Activated T-cell treated with anti-CD3 and anti-CD28 coated beads, Interleukin-2, amount 50 U/mL, for 24 hours (primary cell): Measurements from ENCODE around the gene PHF12.
A peak's percentile ranks its signal among the peaks of the same experiment; 100 is the strongest.

ENCODE experiments used
- DNase-seq: peaks from one replicate; pipeline ENCODE4 v3.0.0-alpha.2; 2020
- H3K27ac Mint-ChIP-seq: 2 replicates; pipeline ENCODE4 v1.8.0; 2020; ENCODE audit warnings: mild to moderate bottlenecking, mixed read lengths
- H3K27me3 Mint-ChIP-seq: 2 replicates; pipeline ENCODE4 v1.8.0; 2020; ENCODE audit warnings: mixed read lengths
- H3K36me3 Mint-ChIP-seq: 2 replicates; pipeline ENCODE4 v1.8.0; 2020; ENCODE audit warnings: low read depth, mixed read lengths
- H3K4me1 Mint-ChIP-seq: 2 replicates; pipeline ENCODE4 v1.8.0; 2020; ENCODE audit warnings: low read depth, mixed read lengths
- H3K4me3 Mint-ChIP-seq: 2 replicates; pipeline ENCODE4 v1.8.0; 2020; ENCODE audit warnings: mild to moderate bottlenecking, moderate library complexity, mixed read lengths
- H3K9me3 Mint-ChIP-seq: 2 replicates; pipeline ENCODE4 v1.8.0; 2020; ENCODE audit warnings: mixed read lengths

PHF12 gene

GRCh38 chr17:28967221-28968135 lies 16.2 kb upstream of the PHF12 start:
- H3K4me3 Mint-ChIP-seq = no peak overlapping the region
- H3K27ac Mint-ChIP-seq = no peak overlapping the region
- DNase-seq = no peak
- no peaks in the 10 kb centered on the region for H3K4me1 Mint-ChIP-seq
- H3K27me3 Mint-ChIP-seq = peaks cover 12% of the 10 kb centered on the region
- H3K9me3 Mint-ChIP-seq = no peaks in the 10 kb centered on the region
- no peaks in the 10 kb centered on the region for H3K36me3 Mint-ChIP-seq

GRCh38 chr17:28963841-28964240 lies 12.5 kb upstream of the PHF12 start:
- Mint-ChIP-seq H3K9me3 (no peaks in the 10 kb centered on the region), H3K27ac (no peak overlapping the region), H3K4me3 (no peak overlapping the region), H3K27me3 (peaks cover 15% of the 10 kb centered on the region), H3K36me3 (no peaks in the 10 kb centered on the region), H3K4me1 (no peaks in the 10 kb centered on the region)
- DNase-seq = no peak

GRCh38 chr17:28963055-28963611 lies 11.8 kb upstream of the PHF12 start:
- Mint-ChIP-seq H3K4me1 (no peaks in the 10 kb centered on the region), H3K27ac (no peak overlapping the region), H3K9me3 (no peaks in the 10 kb centered on the region), H3K4me3 (no peak overlapping the region), H3K27me3 (peaks cover 15% of the 10 kb centered on the region), H3K36me3 (no peaks in the 10 kb centered on the region)
- no peak for DNase-seq

- no peaks in the 10 kb centered on the region for H3K4me1 Mint-ChIP-seq
- H3K27me3 Mint-ChIP-seq = peaks cover 15% of the 10 kb centered on the region
- no peak for DNase-seq
- no peak overlapping the region for H3K4me3 Mint-ChIP-seq
- H3K9me3 Mint-ChIP-seq = no peaks in the 10 kb centered on the region
- H3K27ac Mint-ChIP-seq = no peak overlapping the region
- no peaks in the 10 kb centered on the region for H3K36me3 Mint-ChIP-seq
These were observed 10.1 kb upstream of the PHF12 start for GRCh38 chr17:28961391-28961790.

GRCh38 chr17:28960256-28961061 lies 9.1 kb upstream of the PHF12 start:
- no peaks in the 10 kb centered on the region for H3K9me3 Mint-ChIP-seq
- peaks cover 15% of the 10 kb centered on the region for H3K27me3 Mint-ChIP-seq
- H3K36me3 Mint-ChIP-seq = no peaks in the 10 kb centered on the region
- no peak overlapping the region for H3K27ac Mint-ChIP-seq
- H3K4me1 Mint-ChIP-seq = no peaks in the 10 kb centered on the region
- DNase-seq = peak; percentile 23
- no peak overlapping the region for H3K4me3 Mint-ChIP-seq

GRCh38 chr17:28959471-28959871 lies 8.2 kb upstream of the PHF12 start:
- no peaks in the 10 kb centered on the region for H3K9me3 Mint-ChIP-seq
- no peak overlapping the region for H3K27ac Mint-ChIP-seq
- peak; percentile 21 for DNase-seq
- H3K36me3 Mint-ChIP-seq = no peaks in the 10 kb centered on the region
- H3K27me3 Mint-ChIP-seq = peaks cover 14% of the 10 kb centered on the region
- no peaks in the 10 kb centered on the region for H3K4me1 Mint-ChIP-seq
- H3K4me3 Mint-ChIP-seq = no peak overlapping the region

- Mint-ChIP-seq H3K4me3 (no peak overlapping the region), H3K36me3 (no peaks in the 10 kb centered on the region), H3K9me3 (no peaks in the 10 kb centered on the region), H3K27me3 (peaks cover 10% of the 10 kb centered on the region), H3K27ac (no peak overlapping the region), H3K4me1 (no peaks in the 10 kb centered on the region)
- peak; percentile 27 for DNase-seq
These were observed 7.6 kb upstream of the PHF12 start for GRCh38 chr17:28958820-28959455.

GRCh38 chr17:28957992-28958355 lies 6.7 kb upstream of the PHF12 start:
- H3K36me3 Mint-ChIP-seq = no peaks in the 10 kb centered on the region
- no peaks in the 10 kb centered on the region for H3K9me3 Mint-ChIP-seq
- no peaks in the 10 kb centered on the region for H3K4me1 Mint-ChIP-seq
- no peak overlapping the region for H3K4me3 Mint-ChIP-seq
- DNase-seq = peak; percentile 17
- no peak overlapping the region for H3K27ac Mint-ChIP-seq
- H3K27me3 Mint-ChIP-seq = peaks cover 3% of the 10 kb centered on the region

GRCh38 chr17:28957277-28957991 lies 6.1 kb upstream of the PHF12 start:
- H3K4me3 Mint-ChIP-seq = no peak overlapping the region
- peak; percentile 9 for DNase-seq
- no peaks in the 10 kb centered on the region for H3K36me3 Mint-ChIP-seq
- peaks cover 3% of the 10 kb centered on the region for H3K27me3 Mint-ChIP-seq
- H3K4me1 Mint-ChIP-seq = no peaks in the 10 kb centered on the region
- H3K9me3 Mint-ChIP-seq = no peaks in the 10 kb centered on the region
- no peak overlapping the region for H3K27ac Mint-ChIP-seq

GRCh38 chr17:28956861-28957260 lies 5.5 kb upstream of the PHF12 start:
- no peaks in the 10 kb centered on the region for H3K36me3 Mint-ChIP-seq
- H3K4me1 Mint-ChIP-seq = no peaks in the 10 kb centered on the region
- H3K4me3 Mint-ChIP-seq = no peak overlapping the region
- DNase-seq = no peak
- H3K27me3 Mint-ChIP-seq = no peaks in the 10 kb centered on the region
- H3K27ac Mint-ChIP-seq = no peak overlapping the region
- H3K9me3 Mint-ChIP-seq = no peaks in the 10 kb centered on the region

- Mint-ChIP-seq H3K27ac (no peak overlapping the region), H3K36me3 (no peaks in the 10 kb centered on the region), H3K4me3 (no peak overlapping the region), H3K9me3 (no peaks in the 10 kb centered on the region), H3K4me1 (no peaks in the 10 kb centered on the region), H3K27me3 (no peaks in the 10 kb centered on the region)
- peak; percentile 15 for DNase-seq
These were observed 4.8 kb upstream of the PHF12 start for GRCh38 chr17:28956112-28956511.

GRCh38 chr17:28955408-28955807 lies 4.1 kb upstream of the PHF12 start:
- peaks cover 3% of the 10 kb centered on the region for H3K36me3 Mint-ChIP-seq
- H3K27ac Mint-ChIP-seq = no peak overlapping the region
- no peaks in the 10 kb centered on the region for H3K9me3 Mint-ChIP-seq
- H3K27me3 Mint-ChIP-seq = no peaks in the 10 kb centered on the region
- no peak overlapping the region for H3K4me3 Mint-ChIP-seq
- DNase-seq = peak; percentile 24
- H3K4me1 Mint-ChIP-seq = no peaks in the 10 kb centered on the region

GRCh38 chr17:28954886-28955285 lies 3.6 kb upstream of the PHF12 start:
- Mint-ChIP-seq H3K27ac (no peak overlapping the region), H3K9me3 (no peaks in the 10 kb centered on the region), H3K4me3 (no peak overlapping the region), H3K27me3 (no peaks in the 10 kb centered on the region), H3K4me1 (no peaks in the 10 kb centered on the region), H3K36me3 (peaks cover 6% of the 10 kb centered on the region)
- no peak for DNase-seq
